Liver (tissue), 9 donors: ENCODE results near the gene GPR156. TPM values are rescaled to one million over a fixed set of nuclear protein-coding genes. Genes with fewer than 3 reads are reported as not detected.

Source experiments
- DNase-seq: peaks from one replicate; pipeline ENCODE4 v3.0.0-alpha.2; 2017; ENCODE audit warnings: low spot score
- H3K27ac ChIP-seq, 2 donors: one replicate each; pipeline ENCODE4 v1.7.0; 2013; ENCODE audit warnings: inconsistent platforms in 2 of 2, low read length in 2 of 2, control low read depth in 1 of 2, low read depth in 1 of 2, mild to moderate bottlenecking in 1 of 2
- H3K27me3 ChIP-seq, 4 donors: one replicate each; pipeline versions ENCODE4 v1.6.1 to v1.7.0; 2013; ENCODE audit warnings: low read length in 3 of 4, inconsistent platforms in 1 of 4, mild to moderate bottlenecking in 1 of 4, moderate library complexity in 1 of 4; ENCODE audit not compliant: control insufficient read depth in 4 of 4, insufficient read depth in 4 of 4
- H3K36me3 ChIP-seq, 4 donors: one replicate each; pipeline versions ENCODE4 v1.6.1 to v1.7.0; 2013; ENCODE audit warnings: low read length in 3 of 4, mild to moderate bottlenecking in 3 of 4, low read depth in 1 of 4, moderate library complexity in 1 of 4; ENCODE audit not compliant: control insufficient read depth in 4 of 4, insufficient read depth in 3 of 4
- H3K4me1 ChIP-seq, 4 donors: one replicate each; pipeline versions ENCODE4 v1.6.1 to v1.7.0; 2013; ENCODE audit warnings: low read length in 3 of 4, mild to moderate bottlenecking in 3 of 4, moderate library complexity in 1 of 4; ENCODE audit not compliant: control insufficient read depth in 4 of 4, insufficient read depth in 4 of 4
- H3K4me3 ChIP-seq, 3 donors: one replicate each; pipeline versions ENCODE4 v1.6.1 to v1.7.0; 2013; ENCODE audit warnings: low read length in 3 of 3, control low read depth in 1 of 3, low read depth in 1 of 3, mild to moderate bottlenecking in 1 of 3
- H3K9ac ChIP-seq, 2 donors: one replicate each; pipeline ENCODE4 v1.7.0; 2013; ENCODE audit warnings: low read length in 2 of 2, mild to moderate bottlenecking in 2 of 2, moderate library complexity in 2 of 2, control low read depth in 1 of 2, low read depth in 1 of 2
- H3K9me3 ChIP-seq, 4 donors: one replicate each; pipeline versions ENCODE4 v1.6.1 to v1.7.0; 2013; ENCODE audit warnings: low read length in 3 of 4; ENCODE audit not compliant: control insufficient read depth in 4 of 4
- EGR1 ChIP-seq, 2 donors: IDR thresholded peaks; 2 replicates each; pipeline ENCODE4 v1.6.1; 2016 to 2018; ENCODE audit warnings: antibody characterized with exemption in 2 of 2, low read depth in 2 of 2
- FOXA1 ChIP-seq: IDR thresholded peaks from 2 replicates; pipeline ENCODE4 v1.6.1; 2016; ENCODE audit warnings: antibody characterized with exemption
- HNF4A ChIP-seq, 2 donors: conservative IDR thresholded peaks; 2 replicates each; pipeline ENCODE4 v1.6.1; 2016; ENCODE audit warnings: antibody characterized with exemption in 2 of 2, mild to moderate bottlenecking in 2 of 2
- HNF4G ChIP-seq: IDR thresholded peaks from 2 replicates; pipeline ENCODE4 v1.6.1; 2016; ENCODE audit warnings: antibody characterized with exemption
- JUND ChIP-seq, 2 donors: IDR thresholded peaks; 2 replicates each; pipeline ENCODE4 v1.6.1; 2016; ENCODE audit warnings: antibody characterized with exemption in 2 of 2
- MAX ChIP-seq: IDR thresholded peaks from 2 replicates; pipeline ENCODE4 v1.6.1; 2016; ENCODE audit warnings: antibody characterized with exemption
- NR2F2 ChIP-seq: IDR thresholded peaks from 2 replicates; pipeline ENCODE4 v1.6.1; 2016; ENCODE audit warnings: antibody characterized with exemption
- RAD21 ChIP-seq, 2 donors: IDR thresholded peaks; 2 replicates each; pipeline ENCODE4 v1.6.1; 2016; ENCODE audit warnings: antibody characterized with exemption in 2 of 2, mild to moderate bottlenecking in 2 of 2
- REST ChIP-seq: IDR thresholded peaks from 2 replicates; pipeline ENCODE4 v1.6.1; 2016; ENCODE audit warnings: antibody characterized with exemption, mild to moderate bottlenecking
- RXRA ChIP-seq, 2 donors: IDR thresholded peaks; 2 replicates each; pipeline ENCODE4 v1.6.1; 2017 to 2018; ENCODE audit warnings: antibody characterized with exemption in 2 of 2, mild to moderate bottlenecking in 1 of 2
- TAF1 ChIP-seq: conservative IDR thresholded peaks from 2 replicates; pipeline ENCODE4 v1.6.1; 2016; ENCODE audit warnings: antibody characterized with exemption, mild to moderate bottlenecking
- ZBTB33 ChIP-seq: IDR thresholded peaks from 2 replicates; pipeline ENCODE4 v1.6.1; 2016; ENCODE audit warnings: antibody characterized with exemption
- WGBS: extraction: QIAGEN DNeasy Blood & Tissue Kit; methylation state at CpG from one replicate; pipeline ENCODE4 v1.1.7; 2013; 5-methylcytosine and 5-hydroxymethylcytosine counted together
- polyA plus RNA-seq, 2 donors: library from polyadenylated mRNA; stranded (reverse) in 1 of 2; unstranded in 1 of 2; fragments of 200-250 nt in 1 of 2; fragments of >200 nt in 1 of 2; fragmentation: Nextera tagmentation in 1 of 2; extraction: Ambion mirVana in 1 of 2; gene quantifications; one replicate each; pipeline versions ENCODE4 v1.2.1 to v1.2.3, GENCODE V29; 2013 to 2015
- total RNA-seq, 2 donors: library from RNA; depleted of rRNA; stranded (reverse); fragments of >200 nt; gene quantifications; one replicate each; pipeline ENCODE4 v1.2.3, GENCODE V29; 2014
- donor health status: healthy.
- donor health status: healthy.
- donor health status: healthy.
- donor health status: healthy.
- donor health status: healthy.

The GPR156 gene
- total and polyA plus RNA-seq, 4 donors = 0.02 to 0.17 (median 0.09) TPM; not detected in 1

- no peak for TF ChIP-seq REST
Measured at GRCh38 chr3:120171134-120171873, 113.7 kb downstream of the GPR156 start (continued).

GRCh38 chr3:120170223-120170622 is 114.8 kb downstream of the GPR156 start:
- TF ChIP-seq TAF1 (no peak), EGR1 (IDR thresholded peaks at IDR 0.05; ENCODE audit: low read depth in 2 of 2) (no peak), HNF4A (conservative IDR thresholded peaks at IDR 0.05) (no peak), RXRA (IDR thresholded peaks at IDR 0.05) (no peak), JUND (IDR thresholded peaks at IDR 0.05) (no peak), NR2F2 (no peak), FOXA1 (no peak), MAX (no peak), RAD21 (IDR thresholded peaks at IDR 0.05) (no peak)
- Histone ChIP-seq H3K36me3 (no peaks in the 10 kb centered on the region), H3K4me1 (no peaks in the 10 kb centered on the region), H3K9ac (no peak overlapping the region), H3K27me3 (no peaks in the 10 kb centered on the region), H3K27ac (no peak overlapping the region), H3K9me3 (no peaks in the 10 kb centered on the region), H3K4me3 (no peak overlapping the region)
- DNase-seq = no peak
- WGBS = 85% methylated on average over 2 of the region's 2 CpGs

- WGBS = 83% methylated on average over 5 of the region's 5 CpGs
- no peak for DNase-seq
Measured at GRCh38 chr3:120169407-120169806, 115.6 kb downstream of the GPR156 start.

More at GRCh38 chr3:120169407-120169806, 115.6 kb downstream of the GPR156 start:
- TF ChIP-seq ZBTB33 (no peak), HNF4G (no peak)
- Histone ChIP-seq H3K4me3 (no peak overlapping the region), H3K4me1 (no peaks in the 10 kb centered on the region), H3K27me3 (no peaks in the 10 kb centered on the region), H3K9ac (no peak overlapping the region), H3K36me3 (no peaks in the 10 kb centered on the region), H3K27ac (no peak overlapping the region), H3K9me3 (no peaks in the 10 kb centered on the region)
